HG03135 (cell line): ENCODE results near the gene TOP1.
"Not testable (repeated sequence)": the region's sequence is repeated elsewhere in the genome, so short reads cannot be mapped to it uniquely, and the experiment has no call there.

ENCODE experiments used
- ATAC-seq: cut with Tn5 transposase; IDR thresholded peaks from one replicate; pipeline ENCODE4 v1.9.1; 2021; ENCODE audit warnings: mild to moderate bottlenecking, moderate library complexity; ENCODE audit not compliant: unreplicated experiment

TOP1 gene

GRCh38 chr20:41091927-41092326 lies 63.3 kb downstream of the TOP1 start:
- no peak for ATAC-seq

- no peak for ATAC-seq
Measured at GRCh38 chr20:41094353-41095055, 65.9 kb downstream of the TOP1 start.

GRCh38 chr20:41095110-41095969 lies 66.7 kb downstream of the TOP1 start:
- no peak for ATAC-seq

- ATAC-seq = no peak
Measured at GRCh38 chr20:41098703-41099250, 70.2 kb downstream of the TOP1 start.

GRCh38 chr20:41100001-41100480 lies 71.4 kb downstream of the TOP1 start:
- no peak for ATAC-seq

GRCh38 chr20:41101660-41102059 lies 73.0 kb downstream of the TOP1 start:
- ATAC-seq = no peak

GRCh38 chr20:41108531-41108930 lies 79.9 kb downstream of the TOP1 start:
- ATAC-seq = no peak

- ATAC-seq = no peak
Measured at GRCh38 chr20:41110012-41110411, 81.4 kb downstream of the TOP1 start.

- ATAC-seq = no peak
Measured at GRCh38 chr20:41110930-41111577, 82.4 kb downstream of the TOP1 start.

GRCh38 chr20:41111578-41111951 lies 82.9 kb downstream of the TOP1 start:
- ATAC-seq = no peak

- no peak for ATAC-seq
Measured at GRCh38 chr20:41116282-41116956, 87.8 kb downstream of the TOP1 start.

GRCh38 chr20:41118159-41118558 lies 89.5 kb downstream of the TOP1 start:
- not testable (repeated sequence) for ATAC-seq

GRCh38 chr20:41118632-41119031 lies 90.0 kb downstream of the TOP1 start:
- no peak for ATAC-seq

GRCh38 chr20:41119614-41120561 lies 91.3 kb downstream of the TOP1 start:
- ATAC-seq = no peak

GRCh38 chr20:41121399-41121798 lies 92.8 kb downstream of the TOP1 start:
- no peak for ATAC-seq

- ATAC-seq = no peak
Measured at GRCh38 chr20:41123631-41124030, 95.0 kb downstream of the TOP1 start.

- no peak for ATAC-seq
Measured at GRCh38 chr20:41124451-41125094, 96.0 kb downstream of the TOP1 start.

GRCh38 chr20:41125530-41126457 lies 97.2 kb downstream of the TOP1 start:
- no peak for ATAC-seq
